Coronary artery (tissue), 2 donors: Measurements from ENCODE around the gene DPYSL3.
A peak's percentile ranks its signal among the peaks of the same experiment; 100 is the strongest.

ENCODE experiments used
- DNase-seq: peaks from one replicate; pipeline ENCODE4 v3.0.0-alpha.2; 2017; ENCODE audit warnings: low spot score
- H3K27ac ChIP-seq, 2 donors: fragments of 200-600 bp; sonication (generic); one replicate each; pipeline ENCODE4 v1.5.1; 2016 to 2019
- H3K4me3 ChIP-seq: fragments of 200-600 bp; sonication (generic); 2 replicates; pipeline ENCODE4 v1.5.1; 2016; ENCODE audit warnings: mild to moderate bottlenecking, moderate library complexity
- CTCF ChIP-seq: fragments of 200-600 bp; sonication (generic); IDR thresholded peaks from one replicate; pipeline ENCODE4 v1.5.1; 2019; ENCODE audit warnings: antibody characterized with exemption

Gene DPYSL3

GRCh38 chr5:147460380-147460779, 49.5 kb downstream of the DPYSL3 start:
- Histone ChIP-seq H3K27ac (no peak overlapping the region), H3K4me3 (no peak overlapping the region)
- TF ChIP-seq CTCF = no peak
- no peak for DNase-seq

GRCh38 chr5:147458581-147458980, 51.3 kb downstream of the DPYSL3 start:
- Histone ChIP-seq H3K27ac (no peak overlapping the region), H3K4me3 (no peak overlapping the region)
- DNase-seq = no peak

GRCh38 chr5:147455822-147456450, 53.9 kb downstream of the DPYSL3 start:
- TF ChIP-seq CTCF = no peak
- no peak for DNase-seq
- Histone ChIP-seq H3K4me3 (no peak overlapping the region), H3K27ac (peak overlapping the region; percentile 32 to 96)

More at GRCh38 chr5:147458581-147458980, 51.3 kb downstream of the DPYSL3 start:
- TF ChIP-seq CTCF = no peak

GRCh38 chr5:147454996-147455677, 54.7 kb downstream of the DPYSL3 start:
- DNase-seq = no peak
- Histone ChIP-seq H3K4me3 (peak overlapping the region; percentile 91), H3K27ac (peak overlapping the region; percentile 91 to 96)
- TF ChIP-seq CTCF = no peak

GRCh38 chr5:147453875-147454814, 55.7 kb downstream of the DPYSL3 start:
- peak overlapping the region; percentile 91 to 96 for H3K27ac ChIP-seq
- peak overlapping the region; percentile 91 for H3K4me3 ChIP-seq
- peak; percentile 93 for TF ChIP-seq CTCF
- peak; percentile 91 for DNase-seq

- TF ChIP-seq CTCF = no peak
- H3K4me3 ChIP-seq = peak overlapping the region; percentile 91
- no peak for DNase-seq
- peak overlapping the region; percentile 91 to 96 for H3K27ac ChIP-seq
Measured at GRCh38 chr5:147452165-147452811, 57.6 kb downstream of the DPYSL3 start.
